Neural progenitor cell (in vitro differentiated cells): ENCODE results near the gene RBM6.

ENCODE experiments used
- EZH2 ChIP-seq: fragments of 200-600 bp; sonication (generic); IDR thresholded peaks from 2 replicates; pipeline ENCODE4 v1.6.1; 2017; ENCODE audit warnings: antibody characterized with exemption, mild to moderate bottlenecking, moderate library complexity
- EZH2phosphoT487 ChIP-seq: fragments of 200-600 bp; sonication (generic); IDR thresholded peaks from 2 replicates; pipeline ENCODE4 v1.6.1; 2017; ENCODE audit warnings: antibody characterized with exemption
- TF ChIP-seq, protein P1 (sequence below): fragments of 200-600 bp; sonication (generic); IDR thresholded peaks from 2 replicates; pipeline ENCODE4 v1.5.1; 2017; ENCODE audit warnings: antibody characterized with exemption, mild to moderate bottlenecking

DNA sequence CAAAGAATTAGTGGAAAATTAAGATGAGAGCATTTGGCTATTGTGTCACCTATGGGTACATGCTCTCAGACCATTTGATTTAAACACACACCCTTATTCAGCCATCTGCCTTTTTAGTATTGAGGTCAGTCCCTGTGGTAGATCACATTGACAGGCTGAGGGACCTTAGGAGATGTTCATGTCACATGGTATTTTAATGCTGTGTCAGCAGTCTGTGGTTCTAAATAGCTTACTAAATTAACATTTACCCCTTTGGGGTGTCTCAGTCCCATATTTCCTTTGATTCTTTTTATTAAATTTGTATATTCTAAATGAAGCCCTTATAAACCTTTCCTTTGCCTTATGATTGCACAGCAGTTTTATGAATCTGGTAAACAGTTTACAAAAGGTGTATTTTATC lies 151.0 kb downstream of the RBM6 start:
- TF ChIP-seq, protein P1, sequence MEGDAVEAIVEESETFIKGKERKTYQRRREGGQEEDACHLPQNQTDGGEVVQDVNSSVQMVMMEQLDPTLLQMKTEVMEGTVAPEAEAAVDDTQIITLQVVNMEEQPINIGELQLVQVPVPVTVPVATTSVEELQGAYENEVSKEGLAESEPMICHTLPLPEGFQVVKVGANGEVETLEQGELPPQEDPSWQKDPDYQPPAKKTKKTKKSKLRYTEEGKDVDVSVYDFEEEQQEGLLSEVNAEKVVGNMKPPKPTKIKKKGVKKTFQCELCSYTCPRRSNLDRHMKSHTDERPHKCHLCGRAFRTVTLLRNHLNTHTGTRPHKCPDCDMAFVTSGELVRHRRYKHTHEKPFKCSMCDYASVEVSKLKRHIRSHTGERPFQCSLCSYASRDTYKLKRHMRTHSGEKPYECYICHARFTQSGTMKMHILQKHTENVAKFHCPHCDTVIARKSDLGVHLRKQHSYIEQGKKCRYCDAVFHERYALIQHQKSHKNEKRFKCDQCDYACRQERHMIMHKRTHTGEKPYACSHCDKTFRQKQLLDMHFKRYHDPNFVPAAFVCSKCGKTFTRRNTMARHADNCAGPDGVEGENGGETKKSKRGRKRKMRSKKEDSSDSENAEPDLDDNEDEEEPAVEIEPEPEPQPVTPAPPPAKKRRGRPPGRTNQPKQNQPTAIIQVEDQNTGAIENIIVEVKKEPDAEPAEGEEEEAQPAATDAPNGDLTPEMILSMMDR = no peak
- TF ChIP-seq EZH2 (no peak), EZH2phosphoT487 (no peak)
